ENCODE measurements around the gene GJC1.

GJC1 gene

DNA sequence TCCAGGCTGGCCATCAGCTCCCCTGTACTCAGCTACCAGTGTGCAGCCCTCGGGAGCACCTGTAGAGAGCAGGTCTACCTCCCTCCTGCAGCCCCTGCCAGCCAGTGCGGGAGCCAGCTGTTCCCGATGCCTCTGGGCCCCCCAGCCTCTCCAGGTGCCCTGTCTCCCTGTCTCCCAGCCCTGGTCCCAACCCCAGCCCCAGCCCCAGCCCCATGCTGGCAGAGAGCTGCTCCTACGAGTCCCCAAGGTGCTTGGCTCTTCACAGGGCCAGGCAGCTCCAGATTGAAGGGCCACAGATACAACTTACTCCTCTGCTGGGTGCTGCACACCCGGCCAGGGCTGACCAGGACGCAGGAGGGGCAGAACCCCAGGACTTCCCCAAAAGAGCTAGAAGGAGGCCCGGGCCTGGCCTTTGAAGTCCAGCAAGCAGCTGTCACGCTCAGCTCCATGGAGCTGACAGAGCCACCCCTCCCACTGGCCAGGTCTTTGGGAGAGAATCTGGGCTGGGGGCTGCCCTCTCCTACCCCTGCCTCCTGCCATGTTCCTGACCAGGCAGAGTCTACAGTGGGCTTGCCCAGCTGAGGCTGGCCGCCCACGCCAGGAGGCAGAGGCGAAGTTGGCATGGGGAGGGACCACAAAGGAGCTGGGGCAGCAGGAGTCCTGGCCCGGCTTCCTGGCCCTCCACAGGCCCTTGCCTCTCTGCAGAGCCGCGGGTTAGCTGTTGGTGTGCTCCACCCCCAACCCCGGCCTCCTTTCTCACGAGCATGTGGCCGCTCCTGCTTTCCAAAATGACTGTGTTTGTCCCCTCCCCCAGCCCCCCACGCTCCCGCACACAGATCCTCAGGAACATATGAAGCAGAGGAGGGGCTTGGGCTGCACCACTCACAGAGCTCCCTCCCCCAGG is 80.8 kb downstream of the GJC1 start:
- DNase-seq (ENCODE audit: low read depth, low spot score), result no peak
- H3K27ac ChIP-seq, result no peak overlapping the region
